Measurements from ENCODE around the gene TMOD1.
"Not testable (repeated sequence)": the region's sequence is repeated elsewhere in the genome, so short reads cannot be mapped to it uniquely, and the experiment has no call there.

TMOD1 gene

GRCh38 chr9:97567894-97568202 lies 66.4 kb downstream of the TMOD1 start:
- DNase-seq (ENCODE audit: low spot score), result no peak

GRCh38 chr9:97568461-97569275 lies 67.2 kb downstream of the TMOD1 start:
- DNase-seq (ENCODE audit: low spot score), result no peak

- no peak for DNase-seq (ENCODE audit: low spot score)
Observed at GRCh38 chr9:97570899-97571298, 69.4 kb downstream of the TMOD1 start.

GRCh38 chr9:97571664-97572063 lies 70.2 kb downstream of the TMOD1 start:
- DNase-seq (ENCODE audit: low spot score), result no peak

GRCh38 chr9:97572196-97572891 lies 70.9 kb downstream of the TMOD1 start:
- DNase-seq (ENCODE audit: low spot score), result no peak

GRCh38 chr9:97572892-97573365 lies 71.5 kb downstream of the TMOD1 start:
- no peak for DNase-seq (ENCODE audit: low spot score)

GRCh38 chr9:97573482-97574073 lies 72.1 kb downstream of the TMOD1 start:
- DNase-seq (ENCODE audit: low spot score), result no peak

GRCh38 chr9:97574101-97574571 lies 72.7 kb downstream of the TMOD1 start:
- not testable (repeated sequence) for DNase-seq (ENCODE audit: low spot score)

- not testable (repeated sequence) for DNase-seq (ENCODE audit: low spot score)
Observed at GRCh38 chr9:97574921-97575672, 73.6 kb downstream of the TMOD1 start.

GRCh38 chr9:97575673-97576200 lies 74.3 kb downstream of the TMOD1 start:
- DNase-seq (ENCODE audit: low spot score), result no peak

GRCh38 chr9:97577051-97577450 lies 75.6 kb downstream of the TMOD1 start:
- DNase-seq (ENCODE audit: low spot score), result no peak

- DNase-seq (ENCODE audit: low spot score), result no peak
Observed at GRCh38 chr9:97578846-97579245, 77.4 kb downstream of the TMOD1 start.

GRCh38 chr9:97579914-97580313 lies 78.4 kb downstream of the TMOD1 start:
- no peak for DNase-seq (ENCODE audit: low spot score)

GRCh38 chr9:97581590-97581989 lies 80.1 kb downstream of the TMOD1 start:
- not testable (repeated sequence) for DNase-seq (ENCODE audit: low spot score)

- not testable (repeated sequence) for DNase-seq (ENCODE audit: low spot score)
Observed at GRCh38 chr9:97584778-97585177, 83.3 kb downstream of the TMOD1 start.

- DNase-seq (ENCODE audit: low spot score), result not testable (repeated sequence)
Observed at GRCh38 chr9:97586909-97587308, 85.4 kb downstream of the TMOD1 start.

- no peak for DNase-seq (ENCODE audit: low spot score)
Observed at GRCh38 chr9:97591535-97591934, 90.1 kb downstream of the TMOD1 start.

- no peak for DNase-seq (ENCODE audit: low spot score)
Observed at GRCh38 chr9:97592126-97592525, 90.7 kb downstream of the TMOD1 start.

GRCh38 chr9:97593960-97594359 lies 92.5 kb downstream of the TMOD1 start:
- DNase-seq (ENCODE audit: low spot score), result no peak

- no peak for DNase-seq (ENCODE audit: low spot score)
Observed at GRCh38 chr9:97594381-97594921, 93.0 kb downstream of the TMOD1 start.

- no peak for DNase-seq (ENCODE audit: low spot score)
Observed at GRCh38 chr9:97596906-97597305, 95.4 kb downstream of the TMOD1 start.
